Tibial artery (tissue), 4 donors: ENCODE data around the gene SETDB2.
"Not testable (repeated sequence)": the region's sequence is repeated elsewhere in the genome, so short reads cannot be mapped to it uniquely, and the experiment has no call there.

Source experiments
- DNase-seq, 2 donors: peaks; one replicate each; pipeline ENCODE4 v3.0.0-alpha.2; 2019
- H3K27ac ChIP-seq, 2 donors: fragments of 200-600 bp; sonication (generic) in 1 of 2; 1 replicate in 1 of 2; 2 replicates in 1 of 2; pipeline ENCODE4 v1.5.1; 2018 to 2019; ENCODE audit warnings: mild to moderate bottlenecking in 1 of 2
- H3K27me3 ChIP-seq, 2 donors: fragments of 200-600 bp; sonication (generic) in 1 of 2; one replicate each; pipeline versions ENCODE4 v1.5.1 to v1.6.0; 2016 to 2019
- H3K36me3 ChIP-seq, 3 donors: fragments of 200-600 bp; sonication (generic) in 2 of 3; one replicate each; pipeline ENCODE4 v1.5.1; 2016 to 2019; ENCODE audit warnings: mild to moderate bottlenecking in 2 of 3
- H3K4me1 ChIP-seq, 4 donors: fragments of 200-600 bp; sonication (generic) in 2 of 4; 1 replicate in 3 of 4; 2 replicates in 1 of 4; pipeline ENCODE4 v1.5.1; 2016 to 2019
- H3K4me3 ChIP-seq, 2 donors: fragments of 200-600 bp; sonication (generic) in 1 of 2; 1 replicate in 1 of 2; 2 replicates in 1 of 2; pipeline ENCODE4 v1.5.1; 2018 to 2019; ENCODE audit warnings: mild to moderate bottlenecking in 2 of 2
- H3K9me3 ChIP-seq, 3 donors: fragments of 200-600 bp; sonication (generic) in 1 of 3; one replicate each; pipeline ENCODE4 v1.5.1; 2016 to 2019
- CTCF ChIP-seq, 2 experiments: fragments of 200-600 bp in 1 of 2; fragments of 450-650 bp in 1 of 2; IDR thresholded peaks; one replicate each; pipeline ENCODE4 v1.5.1; 2017 to 2019; ENCODE audit warnings: antibody characterized with exemption in 2 of 2, mild to moderate bottlenecking in 1 of 2, moderate library complexity in 1 of 2
- intact Hi-C: fragments of 100-400 bp; cut with DNase I; formaldehyde crosslinking; loops from one replicate; pipeline ENCODE4 v1.15.0; 2023; ENCODE audit warnings: low total_unique reads

The SETDB2 gene

GRCh38 chr13:49488563-49488962 lies 44.5 kb downstream of the SETDB2 start:
- TF ChIP-seq CTCF (IDR thresholded peaks at IDR 0.05) = no peak
- no peaks in the 10 kb centered on the region for H3K27me3 ChIP-seq
- DNase-seq = no peak
- no peaks in the 10 kb centered on the region for H3K9me3 ChIP-seq
- no peak overlapping the region for H3K4me3 ChIP-seq
- no peaks in the 10 kb centered on the region for H3K4me1 ChIP-seq
- peaks cover 13 to 50% (median 25%) of the 10 kb centered on the region in 3 donors for H3K36me3 ChIP-seq
- H3K27ac ChIP-seq = no peak overlapping the region
- intact Hi-C loops = no loop called here

GRCh38 chr13:49494645-49495044 lies 50.6 kb downstream of the SETDB2 start:
- no peaks in the 10 kb centered on the region for H3K9me3 ChIP-seq
- intact Hi-C loops = loop anchor here (5.0 kb wide), 1 partner anchor 517 kb away; the partner anchor contains the start of gene FNDC3A
- peak overlapping the region; percentile 66 to 79 for H3K4me3 ChIP-seq
- H3K4me1 ChIP-seq = peaks cover 0 to 10% (median 3%) of the 10 kb centered on the region in 4 donors
- peaks cover 0 to 6% (median 0%) of the 10 kb centered on the region in 3 donors for H3K36me3 ChIP-seq
- no peaks in the 10 kb centered on the region for H3K27me3 ChIP-seq
- H3K27ac ChIP-seq = peak overlapping the region; percentile 88 to 92
- no peak for TF ChIP-seq CTCF (IDR thresholded peaks at IDR 0.05)
- DNase-seq = no peak

GRCh38 chr13:49495783-49496762 lies 52.0 kb downstream of the SETDB2 start, which contains the start of gene PHF11:
Gene PHF11 (plus strand): TSS chr13:49495953. CDS start chr13:49496002, 49 bp downstream.
- intact Hi-C loops = no loop called here
- H3K4me3 ChIP-seq = peak within 1 kb of the TSS; percentile 66 to 79
- TF ChIP-seq CTCF (IDR thresholded peaks at IDR 0.05) = no peak

GRCh38 chr13:49496837-49497236 lies 52.8 kb downstream of the SETDB2 start:
- H3K36me3 ChIP-seq, intact Hi-C loops: not testable (repeated sequence)

More at GRCh38 chr13:49495783-49496762, 52.0 kb downstream of the SETDB2 start, which contains the start of gene PHF11:
- Histone ChIP-seq H3K36me3 (peaks cover 0 to 2% (median 0%) of the 10 kb centered on the region in 3 donors), H3K27me3 (no peaks in the 10 kb centered on the region), H3K9me3 (no peaks in the 10 kb centered on the region), H3K4me1 (peaks cover 0 to 11% (median 5%) of the 10 kb centered on the region in 4 donors), H3K27ac (peak within 1 kb of the TSS; percentile 88 to 92)
- DNase-seq = peak; percentile 82 to 89

GRCh38 chr13:49497272-49497671 lies 53.2 kb downstream of the SETDB2 start:
- no peak for TF ChIP-seq CTCF (IDR thresholded peaks at IDR 0.05)
- H3K4me3 ChIP-seq = no peak overlapping the region
- DNase-seq = no peak
- peaks cover 0 to 11% (median 5%) of the 10 kb centered on the region in 4 donors for H3K4me1 ChIP-seq
- intact Hi-C loops = no loop called here
- H3K9me3 ChIP-seq = no peaks in the 10 kb centered on the region
- peak overlapping the region; percentile 88 to 92 for H3K27ac ChIP-seq
- H3K36me3 ChIP-seq = no peaks in the 10 kb centered on the region
- no peaks in the 10 kb centered on the region for H3K27me3 ChIP-seq

More at GRCh38 chr13:49496837-49497236, 52.8 kb downstream of the SETDB2 start:
- H3K27me3 ChIP-seq, H3K9me3 ChIP-seq, DNase-seq: not testable (repeated sequence)
- H3K4me3 ChIP-seq = peak overlapping the region; percentile 66 to 79
- H3K27ac ChIP-seq = peak overlapping the region; percentile 88 to 92
- peaks cover 0 to 11% (median 5%) of the 10 kb centered on the region in 4 donors for H3K4me1 ChIP-seq

- no peak for DNase-seq
- no peaks in the 10 kb centered on the region for H3K27me3 ChIP-seq
- H3K4me3 ChIP-seq = no peak overlapping the region
- no peaks in the 10 kb centered on the region for H3K36me3 ChIP-seq
- H3K4me1 ChIP-seq = peaks cover 0 to 11% (median 5%) of the 10 kb centered on the region in 4 donors
- H3K9me3 ChIP-seq = no peaks in the 10 kb centered on the region
- H3K27ac ChIP-seq = peak overlapping the region in 1 of 2 donors; percentile 88
- no peak for TF ChIP-seq CTCF (IDR thresholded peaks at IDR 0.05)
- intact Hi-C loops = no loop called here
These were observed 54.1 kb downstream of the SETDB2 start for GRCh38 chr13:49498206-49498605.
